NCI-H345 (cell line): ENCODE results near the gene LRBA.
"Not testable (repeated sequence)": the region's sequence is repeated elsewhere in the genome, so short reads cannot be mapped to it uniquely, and the experiment has no call there.

Experiments
- DNase-seq: peaks from one replicate; lab custom pipeline; 2025; lab: John Stamatoyannopoulos, UW

The LRBA gene

GRCh38 chr4:150564967-150565366 lies 450.1 kb downstream of the LRBA start:
- not testable (repeated sequence) for DNase-seq

- DNase-seq: no peak
Measured at GRCh38 chr4:150562751-150563150, 452.3 kb downstream of the LRBA start.

- no peak for DNase-seq
Measured at GRCh38 chr4:150562250-150562649, 452.8 kb downstream of the LRBA start.

GRCh38 chr4:150561143-150561737 lies 453.8 kb downstream of the LRBA start:
- DNase-seq: no peak

GRCh38 chr4:150557811-150558210 lies 457.3 kb downstream of the LRBA start:
- DNase-seq: not testable (repeated sequence)

GRCh38 chr4:150547154-150547838 lies 467.8 kb downstream of the LRBA start:
- no peak for DNase-seq

GRCh38 chr4:150546286-150546685 lies 468.8 kb downstream of the LRBA start:
- no peak for DNase-seq

GRCh38 chr4:150543042-150543441 lies 472.0 kb downstream of the LRBA start:
- no peak for DNase-seq

GRCh38 chr4:150541681-150542080 lies 473.4 kb downstream of the LRBA start:
- DNase-seq: no peak

GRCh38 chr4:150540959-150541360 lies 474.1 kb downstream of the LRBA start:
- DNase-seq: no peak

GRCh38 chr4:150540536-150540935 lies 474.5 kb downstream of the LRBA start:
- DNase-seq: no peak

GRCh38 chr4:150537911-150538310 lies 477.2 kb downstream of the LRBA start:
- not testable (repeated sequence) for DNase-seq

- no peak for DNase-seq
Measured at GRCh38 chr4:150534818-150535217, 480.3 kb downstream of the LRBA start.

GRCh38 chr4:150533673-150534072 lies 481.4 kb downstream of the LRBA start:
- DNase-seq: no peak

GRCh38 chr4:150525321-150525868 lies 489.7 kb downstream of the LRBA start:
- DNase-seq: no peak

- DNase-seq: no peak
Measured at GRCh38 chr4:150518559-150518958, 496.5 kb downstream of the LRBA start.

GRCh38 chr4:150515135-150515534 lies 499.9 kb downstream of the LRBA start:
- DNase-seq: no peak

- DNase-seq: no peak
Measured at GRCh38 chr4:150514709-150515108, 500.4 kb downstream of the LRBA start.

- no peak for DNase-seq
Measured at GRCh38 chr4:150510176-150510865, 504.8 kb downstream of the LRBA start.

GRCh38 chr4:150507656-150508055 lies 507.4 kb downstream of the LRBA start:
- not testable (repeated sequence) for DNase-seq

GRCh38 chr4:150501983-150502382 lies 513.1 kb downstream of the LRBA start:
- no peak for DNase-seq

GRCh38 chr4:150501009-150501727 lies 513.9 kb downstream of the LRBA start:
- DNase-seq: no peak
